Measurements from ENCODE around the gene TRIM2. TPM values are rescaled to one million over a fixed set of nuclear protein-coding genes. Genes with fewer than 3 reads are reported as not detected.
A peak's percentile ranks its signal among the peaks of the same experiment; 100 is the strongest.

TRIM2 gene
- total and polyA plus RNA-seq, 2 experiments from 2014 or later: 32.0 to 82.1 TPM

DNA sequence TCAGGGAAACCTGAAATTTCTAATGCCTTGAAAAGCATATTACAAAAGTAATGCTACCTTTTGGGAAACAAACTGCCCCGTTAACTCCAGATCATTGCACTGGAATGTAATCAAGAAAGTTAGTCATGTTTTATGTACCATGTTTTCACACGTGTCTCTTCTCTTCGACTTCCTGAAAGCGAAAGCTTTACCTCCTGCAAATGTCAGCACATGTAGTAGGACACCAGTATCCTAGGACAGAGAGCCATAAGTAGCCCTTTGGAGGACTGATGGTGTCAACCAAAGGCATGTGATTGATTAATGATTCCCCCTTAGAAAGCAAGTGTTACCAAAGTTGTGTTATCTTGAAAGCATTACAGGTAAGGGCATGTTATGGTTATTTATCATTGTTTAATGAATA lies 131.4 kb downstream of the TRIM2 start:
- no peak overlapping the region for H2AFZ ChIP-seq
- TF ChIP-seq EZH2phosphoT487 (IDR thresholded peaks at IDR 0.05; ENCODE audit: low read depth, severe bottlenecking, unreplicated experiment): no peak
- no peak for TF ChIP-seq EZH2 (IDR thresholded peaks at IDR 0.05; ENCODE audit: borderline replicate concordance)
- TF ChIP-seq, protein P1, sequence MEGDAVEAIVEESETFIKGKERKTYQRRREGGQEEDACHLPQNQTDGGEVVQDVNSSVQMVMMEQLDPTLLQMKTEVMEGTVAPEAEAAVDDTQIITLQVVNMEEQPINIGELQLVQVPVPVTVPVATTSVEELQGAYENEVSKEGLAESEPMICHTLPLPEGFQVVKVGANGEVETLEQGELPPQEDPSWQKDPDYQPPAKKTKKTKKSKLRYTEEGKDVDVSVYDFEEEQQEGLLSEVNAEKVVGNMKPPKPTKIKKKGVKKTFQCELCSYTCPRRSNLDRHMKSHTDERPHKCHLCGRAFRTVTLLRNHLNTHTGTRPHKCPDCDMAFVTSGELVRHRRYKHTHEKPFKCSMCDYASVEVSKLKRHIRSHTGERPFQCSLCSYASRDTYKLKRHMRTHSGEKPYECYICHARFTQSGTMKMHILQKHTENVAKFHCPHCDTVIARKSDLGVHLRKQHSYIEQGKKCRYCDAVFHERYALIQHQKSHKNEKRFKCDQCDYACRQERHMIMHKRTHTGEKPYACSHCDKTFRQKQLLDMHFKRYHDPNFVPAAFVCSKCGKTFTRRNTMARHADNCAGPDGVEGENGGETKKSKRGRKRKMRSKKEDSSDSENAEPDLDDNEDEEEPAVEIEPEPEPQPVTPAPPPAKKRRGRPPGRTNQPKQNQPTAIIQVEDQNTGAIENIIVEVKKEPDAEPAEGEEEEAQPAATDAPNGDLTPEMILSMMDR (IDR thresholded peaks at IDR 0.05; ENCODE audit: poor library complexity): no peak
- no peaks in the 10 kb centered on the region for H3K27me3 ChIP-seq
- H3K4me3 ChIP-seq: no peak overlapping the region
- no peak overlapping the region for H3K4me2 ChIP-seq
- H3K9me2 ChIP-seq (replicated peaks; ENCODE audit: insufficient read depth): no peaks in the 10 kb centered on the region
- WGBS (ENCODE audit: low lambda C conversion rate, missing lambda C conversion rate): 79% methylated on average over 4 of the region's 4 CpGs
- H4K20me1 ChIP-seq (ENCODE audit: insufficient read depth, poor library complexity, severe bottlenecking): no peaks in the 10 kb centered on the region
- no peaks in the 10 kb centered on the region for H3K4me1 ChIP-seq (ENCODE audit: insufficient read depth)
- no peak for DNase-seq (ENCODE audit: low spot score)
- H3K9me3 ChIP-seq (ENCODE audit: low read depth): no peaks in the 10 kb centered on the region
- no peaks in the 10 kb centered on the region for H3K36me3 ChIP-seq (replicated peaks; ENCODE audit: insufficient read depth, low read depth)
- H3K79me2 ChIP-seq: no peaks in the 10 kb centered on the region
- no peak overlapping the region for H3K27ac ChIP-seq

DNA sequence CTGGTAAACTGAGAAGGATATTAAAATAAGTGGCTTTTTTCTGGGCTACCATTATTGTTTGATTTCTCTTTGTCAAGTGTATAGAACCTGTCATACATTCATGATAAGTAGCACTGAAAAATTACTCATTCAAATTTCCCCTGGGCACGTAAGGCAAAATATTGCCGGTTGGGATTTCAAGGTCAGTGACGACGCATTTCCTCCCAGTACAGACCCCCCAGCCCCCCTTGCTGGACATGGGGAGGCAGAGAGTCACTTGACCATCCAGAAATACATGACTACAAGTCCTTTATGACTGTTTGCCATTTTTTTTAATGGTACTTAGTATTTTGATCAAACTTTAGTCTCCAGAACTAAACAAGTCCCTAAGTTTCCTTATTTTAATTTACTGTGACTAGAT lies 133.4 kb downstream of the TRIM2 start:
- no peak overlapping the region for H3K4me3 ChIP-seq
- no peaks in the 10 kb centered on the region for H4K20me1 ChIP-seq (ENCODE audit: insufficient read depth, poor library complexity, severe bottlenecking)
- 94% methylated on average over 4 of the region's 4 CpGs for WGBS (ENCODE audit: low lambda C conversion rate, missing lambda C conversion rate)
- TF ChIP-seq EZH2phosphoT487 (IDR thresholded peaks at IDR 0.05; ENCODE audit: low read depth, severe bottlenecking, unreplicated experiment) (no peak), EZH2 (IDR thresholded peaks at IDR 0.05; ENCODE audit: borderline replicate concordance) (no peak)
- TF ChIP-seq, protein P1 (IDR thresholded peaks at IDR 0.05; ENCODE audit: poor library complexity): no peak
- H2AFZ ChIP-seq: no peak overlapping the region
- H3K27ac ChIP-seq: no peak overlapping the region
- H3K79me2 ChIP-seq: no peaks in the 10 kb centered on the region
- H3K27me3 ChIP-seq: no peaks in the 10 kb centered on the region
- DNase-seq (ENCODE audit: low spot score): no peak
- no peaks in the 10 kb centered on the region for H3K9me2 ChIP-seq (replicated peaks; ENCODE audit: insufficient read depth)
- no peaks in the 10 kb centered on the region for H3K4me1 ChIP-seq (ENCODE audit: insufficient read depth)
- no peaks in the 10 kb centered on the region for H3K36me3 ChIP-seq (replicated peaks; ENCODE audit: insufficient read depth, low read depth)
- no peak overlapping the region for H3K4me2 ChIP-seq
- H3K9me3 ChIP-seq (ENCODE audit: low read depth): no peaks in the 10 kb centered on the region

GRCh38 chr4:153341575-153342090 lies 137.4 kb downstream of the TRIM2 start:
- no peaks in the 10 kb centered on the region for H3K9me2 ChIP-seq (replicated peaks; ENCODE audit: insufficient read depth)
- H3K27me3 ChIP-seq: no peaks in the 10 kb centered on the region
- H3K4me3 ChIP-seq: no peak overlapping the region
- no peaks in the 10 kb centered on the region for H3K36me3 ChIP-seq (replicated peaks; ENCODE audit: insufficient read depth, low read depth)
- peak; percentile 6 for DNase-seq (ENCODE audit: low spot score)
- H3K27ac ChIP-seq: no peak overlapping the region
- H3K4me1 ChIP-seq (ENCODE audit: insufficient read depth): no peaks in the 10 kb centered on the region
- TF ChIP-seq EZH2 (IDR thresholded peaks at IDR 0.05; ENCODE audit: borderline replicate concordance): no peak
- no peaks in the 10 kb centered on the region for H4K20me1 ChIP-seq (ENCODE audit: insufficient read depth, poor library complexity, severe bottlenecking)
- WGBS (ENCODE audit: low lambda C conversion rate, missing lambda C conversion rate): 66% methylated on average over 5 of the region's 5 CpGs
- H2AFZ ChIP-seq: no peak overlapping the region
- no peaks in the 10 kb centered on the region for H3K9me3 ChIP-seq (ENCODE audit: low read depth)
- H3K79me2 ChIP-seq: no peaks in the 10 kb centered on the region
- no peak overlapping the region for H3K4me2 ChIP-seq

DNA sequence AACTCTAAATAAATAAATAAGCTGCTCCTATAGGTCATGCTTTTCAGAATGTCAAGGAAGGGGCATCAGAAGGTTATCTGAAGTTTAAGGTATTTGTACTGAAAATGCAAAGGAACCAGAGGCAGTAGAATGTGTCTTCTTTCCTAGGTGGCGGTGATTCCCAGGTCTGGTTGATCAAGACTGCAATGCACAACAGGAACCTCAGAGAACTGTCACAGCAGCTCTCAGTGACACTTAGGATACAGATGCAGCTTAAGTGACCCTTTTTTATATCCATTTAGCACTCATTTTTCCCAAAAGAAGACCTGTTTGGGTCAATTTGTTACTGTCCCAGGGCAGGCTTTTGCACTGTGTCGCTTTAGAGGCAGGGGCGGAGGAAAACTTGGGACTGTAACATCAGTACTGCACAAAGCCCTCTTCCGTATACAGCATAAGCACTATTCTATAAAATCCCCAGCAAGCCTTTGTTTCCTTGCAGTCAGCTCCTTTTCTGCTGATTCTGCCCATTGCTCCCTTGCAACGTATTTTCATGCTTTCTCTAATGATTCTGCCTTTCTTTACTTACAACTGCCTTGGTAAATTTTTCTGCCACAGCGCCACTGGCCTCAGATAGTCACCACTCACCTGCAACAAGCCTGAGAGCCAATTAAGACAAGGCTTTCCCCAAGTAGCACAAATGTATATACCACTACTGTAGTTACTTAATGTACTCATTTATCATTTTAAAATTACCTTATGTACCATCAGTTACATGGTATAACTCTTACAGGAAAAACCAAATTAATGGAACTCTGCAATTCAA lies 138.7 kb downstream of the TRIM2 start:
- Histone ChIP-seq H3K4me1 (ENCODE audit: insufficient read depth) (no peaks in the 10 kb centered on the region), H3K27ac (no peak overlapping the region), H3K4me2 (no peak overlapping the region), H4K20me1 (ENCODE audit: insufficient read depth, poor library complexity, severe bottlenecking) (no peaks in the 10 kb centered on the region), H3K9me3 (ENCODE audit: low read depth) (no peaks in the 10 kb centered on the region), H3K27me3 (no peaks in the 10 kb centered on the region), H3K9me2 (replicated peaks; ENCODE audit: insufficient read depth) (no peaks in the 10 kb centered on the region), H3K36me3 (replicated peaks; ENCODE audit: insufficient read depth, low read depth) (no peaks in the 10 kb centered on the region), H2AFZ (no peak overlapping the region), H3K4me3 (no peak overlapping the region), H3K79me2 (no peaks in the 10 kb centered on the region)
- TF ChIP-seq, protein P1 (IDR thresholded peaks at IDR 0.05; ENCODE audit: poor library complexity): no peak
- TF ChIP-seq EZH2phosphoT487 (IDR thresholded peaks at IDR 0.05; ENCODE audit: low read depth, severe bottlenecking, unreplicated experiment) (no peak), EZH2 (IDR thresholded peaks at IDR 0.05; ENCODE audit: borderline replicate concordance) (no peak)
- DNase-seq (ENCODE audit: low spot score): no peak
- WGBS (ENCODE audit: low lambda C conversion rate, missing lambda C conversion rate): 94% methylated on average over 6 of the region's 6 CpGs
